ENCODE measurements around the gene DIPK1C.

DIPK1C gene

GRCh38 chr18:74420481-74420880 lies 36.6 kb downstream of the DIPK1C start:
- peak; percentile 54 for DNase-seq (ENCODE audit: low spot score)

- no peak for DNase-seq (ENCODE audit: low spot score)
Observed at GRCh38 chr18:74419761-74420160, 37.3 kb downstream of the DIPK1C start.

- DNase-seq (ENCODE audit: low spot score), result no peak
Observed at GRCh38 chr18:74418023-74418422, 39.1 kb downstream of the DIPK1C start.

- DNase-seq (ENCODE audit: low spot score), result no peak
Observed at GRCh38 chr18:74416124-74416523, 41.0 kb downstream of the DIPK1C start.

- DNase-seq (ENCODE audit: low spot score), result no peak
Observed at GRCh38 chr18:74414953-74415515, 42.1 kb downstream of the DIPK1C start.

GRCh38 chr18:74413836-74414235 lies 43.3 kb downstream of the DIPK1C start:
- DNase-seq (ENCODE audit: low spot score), result no peak

- peak; percentile 95 for DNase-seq (ENCODE audit: low spot score)
Observed at GRCh38 chr18:74412116-74412880, 44.8 kb downstream of the DIPK1C start.

- DNase-seq (ENCODE audit: low spot score), result no peak
Observed at GRCh38 chr18:74411475-74411874, 45.6 kb downstream of the DIPK1C start.

- DNase-seq (ENCODE audit: low spot score), result no peak
Observed at GRCh38 chr18:74410441-74410992, 46.6 kb downstream of the DIPK1C start.

- no peak for DNase-seq (ENCODE audit: low spot score)
Observed at GRCh38 chr18:74407888-74408287, 49.2 kb downstream of the DIPK1C start.

GRCh38 chr18:74402806-74403433 lies 54.2 kb downstream of the DIPK1C start:
- no peak for DNase-seq (ENCODE audit: low spot score)

GRCh38 chr18:74400813-74401212 lies 56.3 kb downstream of the DIPK1C start:
- DNase-seq (ENCODE audit: low spot score), result no peak

GRCh38 chr18:74399091-74399887 lies 57.8 kb downstream of the DIPK1C start:
- peak; percentile 21 for DNase-seq (ENCODE audit: low spot score)

GRCh38 chr18:74397572-74397971 lies 59.5 kb downstream of the DIPK1C start:
- no peak for DNase-seq (ENCODE audit: low spot score)

- DNase-seq (ENCODE audit: low spot score), result no peak
Observed at GRCh38 chr18:74396171-74397169, 60.6 kb downstream of the DIPK1C start.

GRCh38 chr18:74395648-74396154 lies 61.4 kb downstream of the DIPK1C start:
- DNase-seq (ENCODE audit: low spot score), result no peak

GRCh38 chr18:74395006-74395405 lies 62.1 kb downstream of the DIPK1C start:
- DNase-seq (ENCODE audit: low spot score), result no peak

- DNase-seq (ENCODE audit: low spot score), result no peak
Observed at GRCh38 chr18:74392323-74392722, 64.8 kb downstream of the DIPK1C start.

GRCh38 chr18:74390900-74391299 lies 66.2 kb downstream of the DIPK1C start:
- no peak for DNase-seq (ENCODE audit: low spot score)

- DNase-seq (ENCODE audit: low spot score), result no peak
Observed at GRCh38 chr18:74389991-74390390, 67.1 kb downstream of the DIPK1C start.
